Naive thymus-derived CD4-positive, alpha-beta T cell (primary cell): ENCODE results near the gene GRIK2. TPM values are rescaled to one million over a fixed set of nuclear protein-coding genes. Genes with fewer than 3 reads are reported as not detected.

Experiments used
- ATAC-seq: fragments of 150-1000 bp; cut with Tn5 transposase; 2 replicates; pipeline ENCODE4 v1.10.0; 2021; ENCODE audit warnings: mild to moderate bottlenecking, moderate library complexity
- CTCF ChIA-PET: fragments of 350-600 bp; sonication (Branson Sonifier 250); formaldehyde crosslinking; loops from one replicate; lab custom pipeline; 2021; ENCODE audit warnings: antibody characterized with exemption; lab: Charles Lee
- POLR2A ChIA-PET: fragments of 350-600 bp; sonication (Branson Sonifier 250); formaldehyde crosslinking; loops from one replicate; lab custom pipeline; 2021; ENCODE audit warnings: antibody characterized with exemption, inconsistent platforms; lab: Charles Lee
- DNase-seq, 9 donors: peaks; one replicate each; pipeline versions ENCODE4 v3.0.0 to v3.0.0-alpha.2; 2020 to 2022; ENCODE audit warnings: mixed read lengths in 1 of 9
- H3K27ac ChIP-seq: one replicate; pipeline ENCODE4 v1.7.0; 2013; ENCODE audit warnings: mild to moderate bottlenecking, low read depth, low read length, moderate library complexity
- H3K27me3 ChIP-seq, 2 donors: one replicate each; pipeline ENCODE4 v1.7.0; 2013; ENCODE audit warnings: low read length in 2 of 2, mild to moderate bottlenecking in 2 of 2, moderate library complexity in 2 of 2; ENCODE audit not compliant: control insufficient read depth in 2 of 2, insufficient read depth in 2 of 2
- H3K36me3 ChIP-seq, 3 experiments: 1 replicate in 2 of 3; 2 replicates in 1 of 3; pipeline ENCODE4 v1.7.0; 2013; ENCODE audit warnings: low read length in 3 of 3, mild to moderate bottlenecking in 3 of 3, moderate library complexity in 1 of 3; ENCODE audit not compliant: insufficient read depth in 3 of 3, control insufficient read depth in 2 of 3
- H3K4me1 ChIP-seq, 2 donors: one replicate each; pipeline ENCODE4 v1.7.0; 2013; ENCODE audit warnings: low read length in 2 of 2, mild to moderate bottlenecking in 2 of 2, moderate library complexity in 1 of 2; ENCODE audit not compliant: control insufficient read depth in 2 of 2, insufficient read depth in 2 of 2
- H3K4me3 ChIP-seq: 2 replicates; pipeline ENCODE4 v1.7.0; 2013; ENCODE audit warnings: mild to moderate bottlenecking, low read length
- H3K9me3 ChIP-seq, 3 experiments: 1 replicate in 2 of 3; 2 replicates in 1 of 3; pipeline ENCODE4 v1.7.0; 2013; ENCODE audit warnings: low read length in 3 of 3; ENCODE audit not compliant: control insufficient read depth in 2 of 3
- H3K27ac Mint-ChIP-seq, 9 donors: one replicate each; pipeline ENCODE4 v1.8.0; 2020 to 2022; ENCODE audit warnings: mixed read lengths in 9 of 9, mild to moderate bottlenecking in 8 of 9, moderate library complexity in 5 of 9, inconsistent platforms in 2 of 9
- H3K27me3 Mint-ChIP-seq, 5 donors: one replicate each; pipeline ENCODE4 v1.8.0; 2021 to 2022; ENCODE audit warnings: mixed read lengths in 5 of 5, mild to moderate bottlenecking in 1 of 5
- H3K36me3 Mint-ChIP-seq, 5 donors: one replicate each; pipeline ENCODE4 v1.8.0; 2020 to 2022; ENCODE audit warnings: mixed read lengths in 5 of 5, mild to moderate bottlenecking in 3 of 5, inconsistent platforms in 1 of 5
- H3K4me1 Mint-ChIP-seq, 7 donors: one replicate each; pipeline ENCODE4 v1.8.0; 2020 to 2022; ENCODE audit warnings: mixed read lengths in 7 of 7, mild to moderate bottlenecking in 3 of 7, inconsistent platforms in 1 of 7
- H3K4me3 Mint-ChIP-seq, 10 donors: one replicate each; pipeline ENCODE4 v1.8.0; 2020 to 2022; ENCODE audit warnings: mild to moderate bottlenecking in 10 of 10, mixed read lengths in 10 of 10, moderate library complexity in 6 of 10, inconsistent platforms in 2 of 10
- H3K9me3 Mint-ChIP-seq, 11 donors: one replicate each; pipeline ENCODE4 v1.8.0; 2020 to 2022; ENCODE audit warnings: mixed read lengths in 11 of 11, mild to moderate bottlenecking in 4 of 11, inconsistent platforms in 1 of 11, moderate library complexity in 1 of 11
- intact Hi-C, 2 donors: fragments of 100-400 bp; cut with micrococcal nuclease; formaldehyde crosslinking; loops; one replicate each; pipeline ENCODE4 v1.15.1; 2023
- polyA plus RNA-seq, 2 donors: library from polyadenylated mRNA; unstranded; fragments of 300-500 nt; fragmentation: Illumina TruSeq; gene quantifications; one replicate each; pipeline ENCODE4 v1.2.3, GENCODE V29; 2021
- total RNA-seq, 6 experiments: library from RNA in 5 of 6; stranded (reverse) in 5 of 6; gene quantifications; 1 replicate in 5 of 6; 2 replicates in 1 of 6; pipeline ENCODE4 v1.2.3 and lab custom pipeline; 2021 to 2026

GRIK2 gene
- total and polyA plus RNA-seq, 7 experiments from 2014 or later: 0.16 to 0.22 TPM; not detected in 5

DNA sequence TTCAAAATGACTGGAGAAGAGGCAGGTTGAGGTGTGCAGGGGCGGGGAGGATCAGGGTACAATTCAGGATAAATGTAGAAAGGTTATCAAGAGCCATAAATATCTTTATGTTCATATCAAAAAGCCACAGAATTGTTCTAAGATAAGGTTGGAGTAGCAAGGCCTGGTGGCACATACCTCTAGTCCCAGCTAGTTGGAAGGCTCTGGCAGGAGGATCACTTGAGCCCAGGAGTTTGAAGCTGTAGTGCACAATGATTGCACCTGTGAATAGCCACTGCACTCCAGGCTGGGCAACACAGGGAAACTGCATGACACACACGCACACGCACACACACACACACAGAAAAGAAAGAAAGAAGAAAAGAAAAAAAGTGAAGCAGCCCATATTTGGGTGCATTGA lies 194.8 kb downstream of the GRIK2 start:
- no peak for ATAC-seq
- H3K4me3 Mint-ChIP-seq: no peak overlapping the region
- intact Hi-C loops: no loop called here
- H3K27me3 ChIP-seq: no peaks in the 10 kb centered on the region
- H3K36me3 Mint-ChIP-seq: no peaks in the 10 kb centered on the region
- CTCF ChIA-PET: no interaction called here
- no peaks in the 10 kb centered on the region for H3K27me3 Mint-ChIP-seq
- H3K4me1 ChIP-seq: no peaks in the 10 kb centered on the region
- H3K36me3 ChIP-seq: no peaks in the 10 kb centered on the region
- no peak overlapping the region for H3K27ac ChIP-seq
- no peak overlapping the region for H3K4me3 ChIP-seq
- H3K4me1 Mint-ChIP-seq: no peaks in the 10 kb centered on the region
- no peaks in the 10 kb centered on the region for H3K9me3 ChIP-seq
- DNase-seq: no peak
- H3K9me3 Mint-ChIP-seq: peaks cover 0 to 5% (median 0%) of the 10 kb centered on the region in 11 donors
- POLR2A ChIA-PET: no interaction called here
- H3K27ac Mint-ChIP-seq: no peak overlapping the region

DNA sequence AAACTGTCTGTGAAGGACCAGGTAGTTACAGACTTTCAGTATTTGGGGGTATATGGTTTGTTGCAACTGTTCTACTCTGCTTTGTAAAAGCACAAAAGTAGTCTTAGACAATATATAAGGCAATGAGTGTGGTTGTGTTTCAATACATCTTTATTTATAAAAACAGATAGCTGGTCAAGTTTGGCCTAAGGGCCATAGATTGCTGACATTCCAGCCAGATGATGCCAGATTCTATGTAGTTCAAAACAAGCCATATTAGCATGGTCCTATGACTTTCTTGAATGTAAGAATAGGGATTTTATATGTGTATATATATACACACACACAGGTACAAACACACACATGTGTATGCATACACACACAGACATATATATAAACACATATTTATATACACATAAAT lies 201.8 kb downstream of the GRIK2 start:
- no peaks in the 10 kb centered on the region for H3K4me1 ChIP-seq
- no peaks in the 10 kb centered on the region for H3K36me3 Mint-ChIP-seq
- no peaks in the 10 kb centered on the region for H3K27me3 ChIP-seq
- H3K9me3 Mint-ChIP-seq: peaks cover 0 to 8% (median 0%) of the 10 kb centered on the region in 11 donors
- no peaks in the 10 kb centered on the region for H3K27me3 Mint-ChIP-seq
- H3K36me3 ChIP-seq: no peaks in the 10 kb centered on the region
- no peak for ATAC-seq
- CTCF ChIA-PET: no interaction called here
- H3K4me1 Mint-ChIP-seq: no peaks in the 10 kb centered on the region
- no peak for DNase-seq
- no peak overlapping the region for H3K27ac ChIP-seq
- H3K4me3 ChIP-seq: no peak overlapping the region
- H3K27ac Mint-ChIP-seq: no peak overlapping the region
- no peaks in the 10 kb centered on the region for H3K9me3 ChIP-seq
- intact Hi-C loops: no loop called here
- POLR2A ChIA-PET: no interaction called here
- H3K4me3 Mint-ChIP-seq: no peak overlapping the region

DNA sequence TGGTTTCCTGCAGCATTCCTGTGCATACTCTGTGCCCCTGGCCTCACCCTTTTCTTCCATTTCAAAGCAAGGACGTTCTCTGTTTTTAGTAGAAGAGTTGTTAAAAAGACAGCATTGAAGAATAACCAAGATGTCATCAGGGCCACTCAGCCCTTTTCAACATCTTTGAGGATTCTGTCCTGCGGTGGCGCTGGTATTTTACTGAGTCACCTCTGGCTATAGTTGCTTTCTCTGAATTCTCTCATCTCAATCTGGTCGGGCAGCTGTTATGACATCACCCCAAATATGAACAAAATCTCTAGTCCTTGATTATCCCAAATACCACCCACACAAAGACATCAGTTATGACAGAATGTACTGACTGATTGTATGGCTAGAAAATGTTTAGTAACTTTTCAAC lies 204.2 kb downstream of the GRIK2 start:
- Histone ChIP-seq H3K9me3 (no peaks in the 10 kb centered on the region), H3K36me3 (no peaks in the 10 kb centered on the region), H3K4me1 (no peaks in the 10 kb centered on the region), H3K4me3 (no peak overlapping the region), H3K27me3 (no peaks in the 10 kb centered on the region), H3K27ac (no peak overlapping the region)
- ATAC-seq (no peak), DNase-seq (no peak)
- Mint-ChIP-seq H3K27me3 (no peaks in the 10 kb centered on the region), H3K36me3 (no peaks in the 10 kb centered on the region), H3K27ac (no peak overlapping the region), H3K4me3 (no peak overlapping the region), H3K9me3 (peaks cover 0 to 20% (median 0%) of the 10 kb centered on the region in 11 donors), H3K4me1 (no peaks in the 10 kb centered on the region)
- ChIA-PET POLR2A (no interaction called here), CTCF (no interaction called here)
- intact Hi-C loops: no loop called here

DNA sequence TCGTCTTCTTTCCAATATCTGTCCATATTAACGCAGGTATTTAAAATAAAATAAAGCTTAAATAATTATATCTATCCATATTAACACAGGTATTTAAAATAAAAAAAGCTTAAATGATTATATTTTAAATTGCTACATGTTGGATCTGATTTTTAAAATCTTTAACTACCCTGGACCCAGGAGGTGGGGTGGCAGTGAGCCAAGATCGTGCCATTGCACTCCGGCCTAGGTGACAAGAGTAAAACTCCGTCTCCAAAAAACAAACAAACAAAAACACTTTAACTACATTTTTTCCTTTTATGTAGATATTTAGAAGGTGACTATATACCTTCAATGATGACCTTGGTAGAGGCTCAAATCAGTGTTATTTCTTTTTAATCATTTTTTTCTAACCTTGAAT lies 211.9 kb downstream of the GRIK2 start:
- POLR2A ChIA-PET: interaction anchor here (0.7 kb wide), 1 partner anchor 367 kb away, joined by 3 read pairs; no protein-coding TSS in a partner anchor
- CTCF ChIA-PET: no interaction called here
- DNase-seq (no peak), ATAC-seq (no peak)
- Histone ChIP-seq H3K36me3 (no peaks in the 10 kb centered on the region), H3K9me3 (no peaks in the 10 kb centered on the region), H3K4me1 (no peaks in the 10 kb centered on the region), H3K27ac (no peak overlapping the region), H3K27me3 (no peaks in the 10 kb centered on the region), H3K4me3 (no peak overlapping the region)
- H3K4me1 Mint-ChIP-seq: no peaks in the 10 kb centered on the region
- H3K4me3 Mint-ChIP-seq: no peak overlapping the region
- H3K9me3 Mint-ChIP-seq: peaks cover 0 to 16% (median 2%) of the 10 kb centered on the region in 11 donors
- H3K36me3 Mint-ChIP-seq: no peaks in the 10 kb centered on the region
- intact Hi-C loops: no loop called here
- H3K27me3 Mint-ChIP-seq: no peaks in the 10 kb centered on the region
- H3K27ac Mint-ChIP-seq: no peak overlapping the region

DNA sequence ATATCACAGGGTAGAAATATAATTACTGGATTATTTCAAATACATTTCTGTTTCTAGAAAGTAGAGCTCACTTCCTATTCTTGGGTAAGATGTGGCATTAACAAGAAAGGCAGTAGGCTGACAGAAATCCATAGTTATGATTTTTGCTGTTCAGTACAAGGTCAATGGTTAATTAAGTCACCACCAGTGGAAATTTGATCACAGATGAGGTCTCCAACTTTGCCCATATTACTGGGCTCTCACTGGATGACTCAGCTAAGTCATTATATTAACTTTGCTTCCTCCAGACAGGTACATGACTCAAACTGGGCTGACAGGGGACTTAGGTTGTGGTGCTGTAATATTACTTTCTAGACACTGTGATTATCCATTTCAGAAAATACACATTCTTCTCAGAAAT lies 212.4 kb downstream of the GRIK2 start:
- intact Hi-C loops: no loop called here
- Histone ChIP-seq H3K4me1 (no peaks in the 10 kb centered on the region), H3K36me3 (no peaks in the 10 kb centered on the region), H3K9me3 (no peaks in the 10 kb centered on the region), H3K27ac (no peak overlapping the region), H3K4me3 (no peak overlapping the region), H3K27me3 (no peaks in the 10 kb centered on the region)
- DNase-seq: no peak
- ChIA-PET CTCF (no interaction called here), POLR2A (interaction anchor here (0.7 kb wide), 1 partner anchor 366 kb away, joined by 3 read pairs; no protein-coding TSS in a partner anchor)
- no peak for ATAC-seq
- no peak overlapping the region for H3K27ac Mint-ChIP-seq
- H3K4me3 Mint-ChIP-seq: no peak overlapping the region
- no peaks in the 10 kb centered on the region for H3K36me3 Mint-ChIP-seq
- H3K27me3 Mint-ChIP-seq: no peaks in the 10 kb centered on the region
- H3K4me1 Mint-ChIP-seq: no peaks in the 10 kb centered on the region
- peaks cover 0 to 12% (median 2%) of the 10 kb centered on the region in 11 donors for H3K9me3 Mint-ChIP-seq

DNA sequence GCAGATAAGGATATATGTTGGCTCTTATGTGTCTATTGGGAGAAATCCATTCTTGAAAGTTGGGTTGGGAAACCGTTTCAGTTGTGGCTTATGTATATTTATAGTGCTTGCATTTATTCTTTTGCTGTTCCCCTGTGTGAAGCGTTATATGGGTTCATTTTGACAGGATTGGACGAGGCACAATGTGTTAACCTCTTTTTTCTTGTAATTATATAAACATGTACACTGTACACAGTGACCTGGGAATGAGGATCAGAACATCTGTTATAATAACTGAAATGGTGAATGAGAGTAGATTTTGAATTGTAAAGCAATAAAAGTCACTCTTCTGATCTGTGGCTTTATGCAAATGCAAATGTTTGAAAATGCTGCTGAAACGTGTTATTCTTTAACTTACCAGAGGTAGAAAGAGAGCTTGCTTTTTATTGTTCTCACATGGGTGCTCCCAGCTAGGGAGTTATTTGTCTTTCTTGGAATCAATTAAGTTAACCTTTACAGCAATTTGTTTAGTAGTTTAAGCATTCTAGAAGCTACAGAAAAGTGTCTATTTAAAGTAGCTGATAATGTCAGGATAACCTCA lies 213.7 kb downstream of the GRIK2 start:
- Histone ChIP-seq H3K27me3 (no peaks in the 10 kb centered on the region), H3K4me1 (no peaks in the 10 kb centered on the region), H3K4me3 (no peak overlapping the region), H3K36me3 (no peaks in the 10 kb centered on the region), H3K9me3 (no peaks in the 10 kb centered on the region), H3K27ac (no peak overlapping the region)
- peaks cover 0 to 6% (median 0%) of the 10 kb centered on the region in 11 donors for H3K9me3 Mint-ChIP-seq
- no peaks in the 10 kb centered on the region for H3K36me3 Mint-ChIP-seq
- no peaks in the 10 kb centered on the region for H3K27me3 Mint-ChIP-seq
- no peaks in the 10 kb centered on the region for H3K4me1 Mint-ChIP-seq
- intact Hi-C loops: no loop called here
- no peak overlapping the region for H3K27ac Mint-ChIP-seq
- no peak for ATAC-seq
- POLR2A ChIA-PET: interaction anchor here (0.6 kb wide), 1 partner anchor 222 kb away, joined by 3 read pairs; no protein-coding TSS in a partner anchor
- no peak for DNase-seq
- H3K4me3 Mint-ChIP-seq: no peak overlapping the region
- CTCF ChIA-PET: no interaction called here

DNA sequence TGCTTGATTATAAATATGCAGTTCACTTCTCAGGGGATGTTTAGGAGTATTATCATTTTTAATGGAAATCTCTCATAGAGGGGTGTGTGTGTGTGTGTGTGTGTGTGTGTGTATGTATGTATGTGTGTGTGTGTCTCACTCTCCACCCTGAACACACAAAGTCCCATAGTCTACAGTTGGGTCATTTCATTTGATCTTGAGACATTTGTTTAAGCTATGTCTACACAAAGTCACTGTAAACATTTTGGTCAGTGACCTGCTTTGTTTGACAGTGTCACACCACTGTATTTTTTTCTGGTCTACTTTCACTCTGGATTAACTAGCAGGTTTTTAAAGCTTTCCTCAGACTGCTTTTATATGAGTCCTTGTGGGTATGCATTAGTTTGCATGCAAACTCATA lies 215.2 kb downstream of the GRIK2 start:
- no peaks in the 10 kb centered on the region for H3K4me1 Mint-ChIP-seq
- intact Hi-C loops: no loop called here
- ATAC-seq (no peak), DNase-seq (no peak)
- POLR2A ChIA-PET: no interaction called here
- no peaks in the 10 kb centered on the region for H3K27me3 Mint-ChIP-seq
- no peak overlapping the region for H3K4me3 Mint-ChIP-seq
- H3K27ac ChIP-seq: no peak overlapping the region
- H3K36me3 ChIP-seq: no peaks in the 10 kb centered on the region
- CTCF ChIA-PET: no interaction called here
- no peaks in the 10 kb centered on the region for H3K27me3 ChIP-seq
- no peak overlapping the region for H3K4me3 ChIP-seq
- H3K4me1 ChIP-seq: no peaks in the 10 kb centered on the region
- H3K9me3 ChIP-seq: no peaks in the 10 kb centered on the region
- no peaks in the 10 kb centered on the region for H3K36me3 Mint-ChIP-seq
- H3K9me3 Mint-ChIP-seq: peaks cover 0 to 11% (median 0%) of the 10 kb centered on the region in 11 donors
- no peak overlapping the region for H3K27ac Mint-ChIP-seq
